ENCODE results near the gene NANOGP8.

- TF ChIP-seq POLR2A (IDR thresholded peaks at IDR 0.05) (no peak), CTCF (IDR thresholded peaks at IDR 0.05) (no peak)
Observed at GRCh38 chr15:35108453-35108852, 23.4 kb upstream of the NANOGP8 start.

Measured in tibial nerve (tissue), 3 donors.